PC-3 (cell line): ENCODE measurements around the gene ACO1. TPM values are rescaled to one million over a fixed set of nuclear protein-coding genes. Genes with fewer than 3 reads are reported as not detected.

Experiments
- ATAC-seq: fragments of 200-7000 bp; cut with Tn5 transposase; 2 replicates; pipeline ENCODE4 v1.9.1; 2020; ENCODE audit warnings: mild to moderate bottlenecking, moderate library complexity
- BruUV-seq: library from RNA; stranded (reverse); fragments of 400-500 nt; replicated peaks from 2 replicates; lab custom pipeline; 2021; lab: Mats Ljungman, UMichigan
- CTCF ChIA-PET: fragments of 300-600 bp; sonication (Branson Sonifier 250); formaldehyde crosslinking; loops from one replicate; lab custom pipeline; 2022; ENCODE audit warnings: antibody characterized with exemption; lab: Charles Lee
- POLR2A ChIA-PET: fragments of 300-600 bp; sonication (Branson Sonifier 250); formaldehyde crosslinking; loops from one replicate; lab custom pipeline; 2022; ENCODE audit warnings: antibody characterized with exemption; ENCODE audit not compliant: unreplicated experiment; lab: Charles Lee
- DNase-seq: peaks from one replicate; pipeline ENCODE4 v3.0.0-alpha.2; 2015
- H2AFZ ChIP-seq: fragments of 300-600 bp; sonication (generic); 2 replicates; pipeline ENCODE4 v1.6.0; 2016; ENCODE audit warnings: antibody characterized with exemption, low read length
- H3F3A ChIP-seq: fragments of 300-600 bp; sonication (generic); one replicate; pipeline ENCODE4 v1.6.0; 2017; ENCODE audit warnings: antibody characterized with exemption, low read length, control low read depth, mild to moderate bottlenecking; ENCODE audit not compliant: unreplicated experiment
- H3K27ac ChIP-seq: fragments of 300-600 bp; sonication (generic); 2 replicates; pipeline ENCODE4 v1.5.1; 2016; ENCODE audit warnings: mild to moderate bottlenecking, low read length
- H3K27me3 ChIP-seq: fragments of 300-600 bp; sonication (generic); 2 replicates; pipeline ENCODE4 v1.6.1; 2016; ENCODE audit warnings: low read length, mixed read lengths
- H3K36me3 ChIP-seq: fragments of 300-600 bp; sonication (generic); 2 replicates; pipeline ENCODE4 v1.6.1; 2016; ENCODE audit warnings: low read depth, mixed run types, low read length, mixed read lengths
- H3K4me1 ChIP-seq: fragments of 300-600 bp; sonication (generic); 2 replicates; pipeline ENCODE4 v1.5.1; 2016; ENCODE audit warnings: low read length; ENCODE audit not compliant: insufficient read depth
- H3K4me2 ChIP-seq: fragments of 300-600 bp; sonication (generic); 2 replicates; pipeline ENCODE4 v1.6.0; 2016; ENCODE audit warnings: low read length
- H3K4me3 ChIP-seq: fragments of 300-600 bp; sonication (generic); 2 replicates; pipeline ENCODE4 v1.5.1; 2016; ENCODE audit warnings: mild to moderate bottlenecking, low read length, mixed read lengths
- H3K79me2 ChIP-seq: fragments of 300-600 bp; sonication (generic); 2 replicates; pipeline ENCODE4 v1.6.1; 2017; ENCODE audit warnings: low read length, mixed read lengths
- H3K9ac ChIP-seq: fragments of 300-600 bp; sonication (generic); 2 replicates; pipeline ENCODE4 v1.6.0; 2016; ENCODE audit warnings: mild to moderate bottlenecking, low read length
- H3K9me2 ChIP-seq: fragments of 300-600 bp; sonication (generic); replicated peaks from 2 replicates; pipeline ENCODE4 v1.6.1; 2016; ENCODE audit warnings: mixed run types, low read length, mixed read lengths
- H3K9me3 ChIP-seq: fragments of 300-600 bp; sonication (generic); 2 replicates; pipeline ENCODE4 v1.6.1; 2016; ENCODE audit warnings: low read length, mixed read lengths
- H4K20me1 ChIP-seq: fragments of 300-600 bp; sonication (generic); 2 replicates; pipeline ENCODE4 v1.6.1; 2016; ENCODE audit warnings: low read length, mixed read lengths
- EZH2 ChIP-seq: fragments of 300-600 bp; sonication (generic); IDR thresholded peaks from one replicate; pipeline ENCODE4 v1.6.1; 2017; ENCODE audit warnings: antibody characterized with exemption, mild to moderate bottlenecking, low read length; ENCODE audit not compliant: unreplicated experiment
- EZH2phosphoT487 ChIP-seq: fragments of 300-600 bp; sonication (generic); IDR thresholded peaks from 2 replicates; pipeline ENCODE4 v1.6.1; 2018; ENCODE audit warnings: mild to moderate bottlenecking, antibody characterized with exemption, low read length, borderline replicate concordance
- intact Hi-C: fragments of 100-400 bp; cut with micrococcal nuclease; formaldehyde crosslinking; loops from 2 replicates; pipeline ENCODE4 v1.9.0; 2023
- total RNA-seq: library from RNA; depleted of rRNA; stranded (reverse); fragments of >200 nt; gene quantifications from 2 replicates; pipeline ENCODE4 v1.2.3, GENCODE V29; 2014
- TF ChIP-seq, protein P1 (sequence below): fragments of 300-600 bp; sonication (generic); conservative IDR thresholded peaks from 2 replicates; pipeline ENCODE4 v1.5.1; 2017; ENCODE audit warnings: antibody characterized with exemption, low read depth, mild to moderate bottlenecking, low read length

The ACO1 gene
- total RNA-seq, 1 experiment from 2014 or later = 26.0 TPM

DNA sequence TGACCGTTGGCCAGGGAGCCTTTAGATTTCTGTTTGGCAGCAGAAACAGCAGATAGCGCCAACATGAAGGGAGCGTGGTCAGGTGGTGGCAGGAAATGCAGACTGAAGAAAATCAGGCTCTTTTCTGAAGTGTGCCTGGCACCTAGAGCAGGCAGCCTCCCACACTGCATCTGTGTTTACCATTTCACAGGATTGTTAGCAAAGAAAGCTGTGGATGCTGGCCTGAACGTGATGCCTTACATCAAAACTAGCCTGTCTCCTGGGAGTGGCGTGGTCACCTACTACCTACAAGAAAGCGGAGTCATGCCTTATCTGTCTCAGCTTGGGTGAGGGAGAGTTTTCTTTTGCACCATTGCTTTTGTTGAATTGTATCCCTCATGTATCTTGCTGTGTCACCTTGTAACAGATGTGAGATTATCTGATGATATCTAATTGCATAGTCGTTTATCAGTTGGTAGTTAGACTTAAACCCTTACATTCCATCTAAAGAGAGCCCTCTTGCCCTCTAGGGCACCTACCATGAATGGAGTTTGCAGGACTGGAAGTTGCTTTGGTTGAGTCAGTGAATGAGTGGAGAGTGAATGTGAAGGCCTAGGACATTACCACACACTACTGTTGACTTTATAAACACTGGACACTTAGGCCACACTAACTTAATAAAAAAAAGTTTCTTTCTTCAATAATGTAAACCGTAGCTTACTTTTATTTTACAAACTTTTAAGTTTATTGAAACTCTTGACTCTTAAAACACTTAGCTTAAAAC is 42.8 kb downstream of the ACO1 start:
- CTCF ChIA-PET = no interaction called here
- H3K79me2 ChIP-seq = no peaks in the 10 kb centered on the region
- H3K4me2 ChIP-seq = 0 out of 2 replicates have a peak overlapping the region, but pooled peaks have one; percentile 35
- H4K20me1 ChIP-seq = no peaks in the 10 kb centered on the region
- DNase-seq (peak; percentile 5), ATAC-seq (no peak)
- POLR2A ChIA-PET = no interaction called here
- intact Hi-C loops = loop anchor here (2.0 kb wide), 1 partner anchor 30 kb away; no protein-coding TSS in a partner anchor
- H3K27me3 ChIP-seq = no peaks in the 10 kb centered on the region
- H2AFZ ChIP-seq = no peak overlapping the region
- H3K4me1 ChIP-seq = peaks cover 70% of the 10 kb centered on the region
- H3F3A ChIP-seq = no peaks in the 10 kb centered on the region
- peaks cover 4% of the 10 kb centered on the region; the same call in 1 of the 2 replicates for H3K36me3 ChIP-seq
- no TSS peak for BruUV-seq
- no peaks in the 10 kb centered on the region for H3K9me3 ChIP-seq
- TF ChIP-seq EZH2phosphoT487 (no peak), EZH2 (no peak)
- TF ChIP-seq, protein P1, sequence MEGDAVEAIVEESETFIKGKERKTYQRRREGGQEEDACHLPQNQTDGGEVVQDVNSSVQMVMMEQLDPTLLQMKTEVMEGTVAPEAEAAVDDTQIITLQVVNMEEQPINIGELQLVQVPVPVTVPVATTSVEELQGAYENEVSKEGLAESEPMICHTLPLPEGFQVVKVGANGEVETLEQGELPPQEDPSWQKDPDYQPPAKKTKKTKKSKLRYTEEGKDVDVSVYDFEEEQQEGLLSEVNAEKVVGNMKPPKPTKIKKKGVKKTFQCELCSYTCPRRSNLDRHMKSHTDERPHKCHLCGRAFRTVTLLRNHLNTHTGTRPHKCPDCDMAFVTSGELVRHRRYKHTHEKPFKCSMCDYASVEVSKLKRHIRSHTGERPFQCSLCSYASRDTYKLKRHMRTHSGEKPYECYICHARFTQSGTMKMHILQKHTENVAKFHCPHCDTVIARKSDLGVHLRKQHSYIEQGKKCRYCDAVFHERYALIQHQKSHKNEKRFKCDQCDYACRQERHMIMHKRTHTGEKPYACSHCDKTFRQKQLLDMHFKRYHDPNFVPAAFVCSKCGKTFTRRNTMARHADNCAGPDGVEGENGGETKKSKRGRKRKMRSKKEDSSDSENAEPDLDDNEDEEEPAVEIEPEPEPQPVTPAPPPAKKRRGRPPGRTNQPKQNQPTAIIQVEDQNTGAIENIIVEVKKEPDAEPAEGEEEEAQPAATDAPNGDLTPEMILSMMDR = no peak
- no peak overlapping the region for H3K4me3 ChIP-seq
- H3K9me2 ChIP-seq = no peaks in the 10 kb centered on the region
- no peak overlapping the region for H3K9ac ChIP-seq
- no peak overlapping the region for H3K27ac ChIP-seq

DNA sequence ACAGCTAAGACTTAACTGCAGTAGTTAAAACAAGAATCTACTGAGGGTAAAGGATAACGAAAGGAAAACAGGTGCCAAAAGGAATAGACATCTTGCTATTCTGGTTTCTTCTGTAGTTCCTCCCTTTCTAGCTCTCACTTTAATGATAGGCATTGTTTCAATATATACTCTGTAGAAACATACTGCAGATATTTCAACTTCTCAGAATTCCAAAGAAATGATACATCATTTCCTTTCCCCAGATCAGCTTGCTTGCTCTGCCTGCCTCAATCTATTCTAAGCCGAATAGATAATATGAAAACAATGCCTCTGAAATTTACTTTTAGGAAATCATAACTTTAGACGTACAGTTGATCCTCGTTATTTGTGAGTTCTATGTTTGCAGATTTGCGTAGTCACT is 46.3 kb downstream of the ACO1 start:
- no peaks in the 10 kb centered on the region for H3F3A ChIP-seq
- peak overlapping the region; percentile 2; the same call in 1 of the 2 replicates for H3K4me2 ChIP-seq
- no peak overlapping the region for H3K4me3 ChIP-seq
- no peak overlapping the region for H3K9ac ChIP-seq
- intact Hi-C loops = loop anchor here (5.0 kb wide), 1 partner anchor 142 kb away; the partner anchor contains the start of gene NDUFB6
- no peaks in the 10 kb centered on the region; the same call in 1 of the 2 replicates for H3K36me3 ChIP-seq
- H3K27me3 ChIP-seq = no peaks in the 10 kb centered on the region
- H4K20me1 ChIP-seq = no peaks in the 10 kb centered on the region
- H3K9me3 ChIP-seq = no peaks in the 10 kb centered on the region
- H3K9me2 ChIP-seq = no peaks in the 10 kb centered on the region
- POLR2A ChIA-PET = no interaction called here
- CTCF ChIA-PET = no interaction called here
- no peaks in the 10 kb centered on the region for H3K79me2 ChIP-seq
- TF ChIP-seq EZH2phosphoT487 = no peak
- TF ChIP-seq, protein P1 = no peak
- TF ChIP-seq EZH2 = no peak
- ATAC-seq (peak; percentile 19), DNase-seq (peak; percentile 33)
- no peak overlapping the region for H3K27ac ChIP-seq
- H2AFZ ChIP-seq = no peak overlapping the region
- H3K4me1 ChIP-seq = peaks cover 38% of the 10 kb centered on the region
- BruUV-seq = no TSS peak

DNA sequence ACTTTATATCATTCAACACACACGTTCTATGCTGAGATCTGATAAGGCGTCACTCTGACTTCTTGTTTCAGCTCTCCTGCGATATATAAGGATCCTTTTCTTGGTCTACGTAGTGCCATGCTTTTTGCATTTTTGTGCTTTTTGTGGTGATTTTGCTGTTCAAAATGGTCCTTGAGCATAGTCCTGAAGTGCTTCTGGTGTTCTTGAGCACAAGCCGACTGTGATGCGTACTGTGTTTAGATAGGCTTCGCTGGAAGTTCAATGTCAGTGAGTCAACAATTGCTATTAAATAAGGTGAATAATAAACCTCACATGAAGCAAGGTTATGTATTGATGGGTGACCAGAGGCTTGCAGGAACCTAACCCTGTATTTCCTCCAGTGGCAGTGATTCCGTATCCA is 46.8 kb downstream of the ACO1 start:
- no peak overlapping the region for H2AFZ ChIP-seq
- H4K20me1 ChIP-seq = no peaks in the 10 kb centered on the region
- BruUV-seq = no TSS peak
- no peaks in the 10 kb centered on the region for H3K9me2 ChIP-seq
- POLR2A ChIA-PET = no interaction called here
- CTCF ChIA-PET = no interaction called here
- ATAC-seq (no peak), DNase-seq (no peak)
- TF ChIP-seq EZH2 = no peak
- TF ChIP-seq, protein P1 = no peak
- TF ChIP-seq EZH2phosphoT487 = no peak
- H3K9ac ChIP-seq = no peak overlapping the region
- H3K36me3 ChIP-seq = no peaks in the 10 kb centered on the region; the same call in 1 of the 2 replicates
- H3K27ac ChIP-seq = no peak overlapping the region
- no peaks in the 10 kb centered on the region for H3K9me3 ChIP-seq
- no peak overlapping the region for H3K4me3 ChIP-seq
- H3K79me2 ChIP-seq = no peaks in the 10 kb centered on the region
- H3K27me3 ChIP-seq = no peaks in the 10 kb centered on the region
- peak overlapping the region; percentile 2; the same call in 1 of the 2 replicates for H3K4me2 ChIP-seq
- no peaks in the 10 kb centered on the region for H3F3A ChIP-seq
- peaks cover 33% of the 10 kb centered on the region for H3K4me1 ChIP-seq
- intact Hi-C loops = loop anchor here (5.0 kb wide), 1 partner anchor 141 kb away; the partner anchor contains the start of gene NDUFB6
